Activated T-helper 17 cell treated with anti-CD3 and anti-CD28 coated beads, Interleukin-2, amount 50 U/mL, for 72 hours (primary cell): ENCODE measurements around the gene EGFL7. TPM values are rescaled to one million over a fixed set of nuclear protein-coding genes. Genes with fewer than 3 reads are reported as not detected.
A peak's percentile ranks its signal among the peaks of the same experiment; 100 is the strongest.

ENCODE experiments used
- ATAC-seq: fragments of 150-1000 bp; cut with Tn5 transposase; replicated peaks from 2 replicates; pipeline ENCODE4 v1.10.0; 2021; ENCODE audit warnings: mild to moderate bottlenecking, moderate library complexity
- H3K27ac Mint-ChIP-seq: one replicate; pipeline ENCODE4 v1.8.0; 2022; ENCODE audit warnings: mixed read lengths
- H3K27me3 Mint-ChIP-seq: one replicate; pipeline ENCODE4 v1.8.0; 2022; ENCODE audit warnings: mixed read lengths
- H3K36me3 Mint-ChIP-seq: one replicate; pipeline ENCODE4 v1.8.0; 2022; ENCODE audit warnings: low read depth, mild to moderate bottlenecking, mixed read lengths
- H3K4me1 Mint-ChIP-seq: one replicate; pipeline ENCODE4 v1.8.0; 2022; ENCODE audit warnings: mixed read lengths
- H3K4me3 Mint-ChIP-seq: one replicate; pipeline ENCODE4 v1.8.0; 2022; ENCODE audit warnings: mild to moderate bottlenecking, mixed read lengths
- H3K9me3 Mint-ChIP-seq: one replicate; pipeline ENCODE4 v1.8.0; 2022; ENCODE audit warnings: mixed read lengths
- total RNA-seq, 2 donors: library from RNA; stranded (reverse); gene quantifications; one replicate each; pipeline ENCODE4 v1.2.3, GENCODE V29; 2022

EGFL7 gene
- total RNA-seq, 2 donors from 2014 or later, result 0.78 to 1.0 TPM

- no peak for ATAC-seq
- no peaks in the 10 kb centered on the region for H3K4me1 Mint-ChIP-seq
- H3K27me3 Mint-ChIP-seq, result peaks cover 21% of the 10 kb centered on the region
- H3K4me3 Mint-ChIP-seq, result no peak overlapping the region
- H3K36me3 Mint-ChIP-seq, result no peaks in the 10 kb centered on the region
- H3K27ac Mint-ChIP-seq, result no peak overlapping the region
- no peaks in the 10 kb centered on the region for H3K9me3 Mint-ChIP-seq
Measured at GRCh38 chr9:136658849-136659535, 3.7 kb upstream of the EGFL7 start.

GRCh38 chr9:136659861-136660784 is 2.6 kb upstream of the EGFL7 start:
- H3K27me3 Mint-ChIP-seq, result peaks cover 22% of the 10 kb centered on the region
- H3K4me3 Mint-ChIP-seq, result no peak overlapping the region
- no peaks in the 10 kb centered on the region for H3K9me3 Mint-ChIP-seq
- ATAC-seq, result no peak
- H3K36me3 Mint-ChIP-seq, result no peaks in the 10 kb centered on the region
- no peaks in the 10 kb centered on the region for H3K4me1 Mint-ChIP-seq
- no peak overlapping the region for H3K27ac Mint-ChIP-seq

- Mint-ChIP-seq H3K4me1 (no peaks in the 10 kb centered on the region), H3K36me3 (no peaks in the 10 kb centered on the region), H3K4me3 (no peak overlapping the region), H3K27ac (no peak overlapping the region), H3K9me3 (no peaks in the 10 kb centered on the region), H3K27me3 (peaks cover 18% of the 10 kb centered on the region)
- no peak for ATAC-seq
Measured at GRCh38 chr9:136660971-136661550, 1.7 kb upstream of the EGFL7 start.

GRCh38 chr9:136661641-136662325 is 933 bp upstream of the EGFL7 start:
- ATAC-seq, result no peak

GRCh38 chr9:136662326-136662655 is 425 bp upstream of the EGFL7 start:
- Mint-ChIP-seq H3K27ac (no peak overlapping the region), H3K4me3 (no peak overlapping the region), H3K9me3 (no peaks in the 10 kb centered on the region), H3K4me1 (no peaks in the 10 kb centered on the region), H3K27me3 (peaks cover 18% of the 10 kb centered on the region), H3K36me3 (no peaks in the 10 kb centered on the region)
- no peak for ATAC-seq

More at GRCh38 chr9:136661641-136662325, 933 bp upstream of the EGFL7 start:
- H3K36me3 Mint-ChIP-seq, result no peaks in the 10 kb centered on the region
- no peaks in the 10 kb centered on the region for H3K4me1 Mint-ChIP-seq
- H3K4me3 Mint-ChIP-seq, result no peak overlapping the region
- no peaks in the 10 kb centered on the region for H3K9me3 Mint-ChIP-seq
- peaks cover 18% of the 10 kb centered on the region for H3K27me3 Mint-ChIP-seq
- no peak overlapping the region for H3K27ac Mint-ChIP-seq

- peak overlapping the region; percentile 52 for H3K4me3 Mint-ChIP-seq
- H3K27ac Mint-ChIP-seq, result no peak overlapping the region
- ATAC-seq, result no peak
- H3K36me3 Mint-ChIP-seq, result no peaks in the 10 kb centered on the region
- H3K27me3 Mint-ChIP-seq, result peaks cover 8% of the 10 kb centered on the region
- no peaks in the 10 kb centered on the region for H3K9me3 Mint-ChIP-seq
- H3K4me1 Mint-ChIP-seq, result no peaks in the 10 kb centered on the region
Measured at GRCh38 chr9:136664000-136664915, 1.5 kb downstream of the EGFL7 start.

GRCh38 chr9:136665111-136665703 is 2.5 kb downstream of the EGFL7 start:
- Mint-ChIP-seq H3K27me3 (peaks cover 7% of the 10 kb centered on the region), H3K9me3 (no peaks in the 10 kb centered on the region), H3K4me3 (peak overlapping the region; percentile 52), H3K27ac (no peak overlapping the region), H3K36me3 (no peaks in the 10 kb centered on the region), H3K4me1 (no peaks in the 10 kb centered on the region)
- ATAC-seq, result peak; percentile 33

- peak; percentile 49 for ATAC-seq
- no peaks in the 10 kb centered on the region for H3K36me3 Mint-ChIP-seq
- H3K4me3 Mint-ChIP-seq, result no peak overlapping the region
- no peak overlapping the region for H3K27ac Mint-ChIP-seq
- H3K9me3 Mint-ChIP-seq, result no peaks in the 10 kb centered on the region
- no peaks in the 10 kb centered on the region for H3K4me1 Mint-ChIP-seq
- H3K27me3 Mint-ChIP-seq, result peaks cover 5% of the 10 kb centered on the region
Measured at GRCh38 chr9:136665704-136666371, 3.1 kb downstream of the EGFL7 start.

GRCh38 chr9:136666372-136667213 is 3.9 kb downstream of the EGFL7 start:
- Mint-ChIP-seq H3K27me3 (peaks cover 5% of the 10 kb centered on the region), H3K27ac (no peak overlapping the region), H3K4me3 (peak overlapping the region; percentile 29), H3K9me3 (no peaks in the 10 kb centered on the region), H3K36me3 (no peaks in the 10 kb centered on the region), H3K4me1 (no peaks in the 10 kb centered on the region)
- no peak for ATAC-seq

- Mint-ChIP-seq H3K27me3 (peaks cover 5% of the 10 kb centered on the region), H3K4me1 (no peaks in the 10 kb centered on the region), H3K27ac (no peak overlapping the region), H3K4me3 (no peak overlapping the region), H3K9me3 (no peaks in the 10 kb centered on the region), H3K36me3 (no peaks in the 10 kb centered on the region)
- no peak for ATAC-seq
Measured at GRCh38 chr9:136667214-136667939, 4.7 kb downstream of the EGFL7 start.

GRCh38 chr9:136667940-136668760 is 5.4 kb downstream of the EGFL7 start:
- H3K4me1 Mint-ChIP-seq, result no peaks in the 10 kb centered on the region
- ATAC-seq, result no peak
- no peak overlapping the region for H3K27ac Mint-ChIP-seq
- H3K36me3 Mint-ChIP-seq, result no peaks in the 10 kb centered on the region
- no peaks in the 10 kb centered on the region for H3K9me3 Mint-ChIP-seq
- no peak overlapping the region for H3K4me3 Mint-ChIP-seq
- H3K27me3 Mint-ChIP-seq, result peaks cover 5% of the 10 kb centered on the region
